C4-2B (cell line): ENCODE measurements around the gene CPD.

Experiments used
- CTCF ChIP-seq: fragments of 450-650 bp; conservative IDR thresholded peaks from 2 replicates; pipeline ENCODE4 v1.5.1; 2017; ENCODE audit warnings: mild to moderate bottlenecking
- ZFX ChIP-seq: fragments of 450-650 bp; IDR thresholded peaks from 2 replicates; pipeline ENCODE4 v1.6.1; 2017

GRCh38 chr17:30396129-30396528 lies 17.4 kb downstream of the CPD start:
- TF ChIP-seq CTCF (no peak), ZFX (no peak)
